Pancreas (tissue), 10 donors: ENCODE measurements around the gene LRBA. TPM values are rescaled to one million over a fixed set of nuclear protein-coding genes. Genes with fewer than 3 reads are reported as not detected.

Source experiments
- ATAC-seq, 4 donors: fragments of 200-7000 bp; cut with Tn5 transposase; one replicate each; pipeline versions ENCODE4 v1.8.0 to v1.9.1; 2020; ENCODE audit warnings: mild to moderate bottlenecking in 4 of 4, moderate library complexity in 4 of 4
- DNase-seq, 6 donors: peaks; one replicate each; pipeline ENCODE4 v3.0.0-alpha.2; 2020
- FAIRE-seq: peaks from 2 replicates; lab custom pipeline; 2012; peaks lifted over from hg19 to GRCh38; lab: Jason Lieb, UNC
- H3K27ac ChIP-seq, 4 donors: fragments of 200-600 bp; sonication (generic); 1 replicate in 3 of 4; 2 replicates in 1 of 4; pipeline versions ENCODE4 v1.5.0 to v1.8.0; 2020
- H3K27me3 ChIP-seq, 4 donors: fragments of 200-600 bp; one replicate each; pipeline ENCODE4 v1.8.0; 2021
- H3K36me3 ChIP-seq, 3 donors: fragments of 200-600 bp; sonication (generic) in 1 of 3; one replicate each; pipeline versions ENCODE4 v1.5.0 to v1.8.0; 2020 to 2021
- H3K4me1 ChIP-seq, 3 donors: fragments of 200-600 bp; one replicate each; pipeline ENCODE4 v1.8.0; 2021
- H3K4me3 ChIP-seq, 4 donors: fragments of 200-600 bp; sonication (generic) in 2 of 4; one replicate each; pipeline versions ENCODE4 v1.5.0 to v1.8.0; 2020 to 2021
- H3K9me3 ChIP-seq, 4 donors: fragments of 200-600 bp; one replicate each; pipeline ENCODE4 v1.8.0; 2021
- WGBS, 2 donors: extraction: QIAGEN DNeasy Blood & Tissue Kit; methylation state at CpG; one replicate each; pipeline ENCODE4 v1.1.7; 2013; 5-methylcytosine and 5-hydroxymethylcytosine counted together
- intact Hi-C, 3 donors: fragments of 100-400 bp; cut with DNase I; formaldehyde crosslinking; loops; one replicate each; pipeline versions ENCODE4 v1.11.1 to v1.14.2; 2022
- polyA plus RNA-seq, 2 donors: library from polyadenylated mRNA; stranded (reverse); fragments of 200-250 nt; gene quantifications; one replicate each; pipeline ENCODE4 v1.2.3, GENCODE V29; 2013
- total RNA-seq, 6 donors: library from RNA; stranded (reverse); fragmentation: NEBNext Ultra II Directional in 4 of 6; extraction: Animal tissue kit (Norgen Biotek cat#: 25700) in 4 of 6; gene quantifications; one replicate each; pipeline versions ENCODE4 v1.2.1 to v1.2.4, GENCODE V29; 2021 to 2023
- TF ChIP-seq, protein P1 (sequence below), 4 donors: fragments of 200-600 bp; sonication (generic) in 3 of 4; IDR thresholded peaks; one replicate each; pipeline versions ENCODE4 v1.5.0 to v1.8.0; 2021; ENCODE audit warnings: antibody characterized with exemption in 4 of 4
- donor health status: healthy with polysubstance abuse.
- donor health status: DM: no; HTN: no; CAD: no; lungs with moderate emphysema.
- donor health status: DM: no; HTN: no; CAD: no.
- donor health status: control.
- donor health status: control.
- donor health status: Bipolar disorder and iron deficiency.
- donor health status: DM: yes; HTN: yes; CAD: no.
- donor health status: DM: no; HTN: no; CAD: no.
- donor health status: DM: no; HTN: no; CAD: no.
- donor health status: DM: yes; HTN: yes; CAD: no.

The LRBA gene
- total and polyA plus RNA-seq, 8 donors: 6.6 to 35.3 (median 22.3) TPM

DNA sequence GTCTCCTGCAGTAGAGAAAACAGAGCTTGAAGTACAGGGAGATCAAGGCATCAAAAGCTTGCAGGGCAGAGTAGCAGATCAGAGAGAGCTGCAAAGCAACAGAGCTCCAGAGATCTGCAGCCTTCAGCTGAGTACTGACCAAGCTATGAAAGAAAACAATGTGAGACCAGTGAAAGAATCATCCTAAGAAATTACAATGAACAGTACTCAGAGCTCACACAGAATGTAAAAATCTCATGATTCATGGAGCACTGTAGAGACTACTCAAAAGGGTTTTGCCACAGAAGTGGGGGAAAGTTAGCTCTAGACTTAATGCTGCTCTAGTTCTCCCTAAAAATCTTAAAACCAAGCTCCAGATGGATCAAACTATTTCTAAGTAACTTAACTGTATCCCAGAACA, 513.1 kb downstream of the LRBA start:
- H3K27me3 ChIP-seq: no peaks in the 10 kb centered on the region
- H3K36me3 ChIP-seq: no peaks in the 10 kb centered on the region
- H3K9me3 ChIP-seq: no peaks in the 10 kb centered on the region
- intact Hi-C loops: no loop called here
- no peak for DNase-seq
- TF ChIP-seq, protein P1, sequence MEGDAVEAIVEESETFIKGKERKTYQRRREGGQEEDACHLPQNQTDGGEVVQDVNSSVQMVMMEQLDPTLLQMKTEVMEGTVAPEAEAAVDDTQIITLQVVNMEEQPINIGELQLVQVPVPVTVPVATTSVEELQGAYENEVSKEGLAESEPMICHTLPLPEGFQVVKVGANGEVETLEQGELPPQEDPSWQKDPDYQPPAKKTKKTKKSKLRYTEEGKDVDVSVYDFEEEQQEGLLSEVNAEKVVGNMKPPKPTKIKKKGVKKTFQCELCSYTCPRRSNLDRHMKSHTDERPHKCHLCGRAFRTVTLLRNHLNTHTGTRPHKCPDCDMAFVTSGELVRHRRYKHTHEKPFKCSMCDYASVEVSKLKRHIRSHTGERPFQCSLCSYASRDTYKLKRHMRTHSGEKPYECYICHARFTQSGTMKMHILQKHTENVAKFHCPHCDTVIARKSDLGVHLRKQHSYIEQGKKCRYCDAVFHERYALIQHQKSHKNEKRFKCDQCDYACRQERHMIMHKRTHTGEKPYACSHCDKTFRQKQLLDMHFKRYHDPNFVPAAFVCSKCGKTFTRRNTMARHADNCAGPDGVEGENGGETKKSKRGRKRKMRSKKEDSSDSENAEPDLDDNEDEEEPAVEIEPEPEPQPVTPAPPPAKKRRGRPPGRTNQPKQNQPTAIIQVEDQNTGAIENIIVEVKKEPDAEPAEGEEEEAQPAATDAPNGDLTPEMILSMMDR (IDR thresholded peaks at IDR 0.05): no peak
- no peaks in the 10 kb centered on the region for H3K4me1 ChIP-seq
- ATAC-seq: no peak
- FAIRE-seq: no peak
- no peak overlapping the region for H3K27ac ChIP-seq
- no peak overlapping the region for H3K4me3 ChIP-seq

DNA sequence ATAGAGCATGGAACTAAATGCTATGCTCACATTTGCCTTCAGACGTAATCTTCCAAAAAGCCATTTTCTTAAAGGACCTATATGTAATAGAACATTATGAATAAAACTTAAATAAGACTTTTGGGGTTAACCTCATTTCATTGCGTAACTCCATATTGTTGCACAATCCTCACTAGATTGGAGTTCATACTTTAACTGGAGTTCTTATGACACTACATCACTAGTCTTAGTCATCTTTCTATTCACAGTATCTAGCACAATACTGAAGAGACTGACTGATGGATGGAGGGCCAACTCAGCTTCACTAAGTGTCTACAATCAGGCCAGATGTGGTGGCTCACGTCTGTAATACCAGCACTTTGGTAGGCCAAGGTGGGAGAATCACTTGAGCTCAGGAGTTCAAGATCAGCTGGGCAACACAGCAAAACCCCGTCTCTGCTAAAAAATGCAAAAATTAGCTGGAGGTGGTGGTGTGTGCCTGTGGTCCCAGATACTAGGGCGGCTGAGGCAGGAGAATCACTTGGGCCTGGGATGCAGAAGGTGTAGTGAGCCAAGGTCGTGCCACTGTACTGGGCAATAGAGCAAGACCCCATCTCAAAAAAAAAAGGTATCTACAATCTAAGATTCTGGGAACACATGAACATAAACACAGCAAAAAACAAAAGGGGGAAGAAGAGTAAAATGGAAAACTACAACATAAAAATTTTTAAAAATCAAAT, 513.9 kb downstream of the LRBA start:
- Histone ChIP-seq H3K27me3 (no peaks in the 10 kb centered on the region), H3K9me3 (no peaks in the 10 kb centered on the region), H3K4me3 (no peak overlapping the region), H3K36me3 (no peaks in the 10 kb centered on the region), H3K4me1 (no peaks in the 10 kb centered on the region), H3K27ac (no peak overlapping the region)
- intact Hi-C loops: no loop called here
- TF ChIP-seq, protein P1 (IDR thresholded peaks at IDR 0.05): no peak
- 88 to 92% methylated on average over 6 of the region's 6 CpGs for WGBS, 2 donors
- ATAC-seq: peak in 1 of 4 donors; percentile 18
- no peak for DNase-seq
- no peak for FAIRE-seq

DNA sequence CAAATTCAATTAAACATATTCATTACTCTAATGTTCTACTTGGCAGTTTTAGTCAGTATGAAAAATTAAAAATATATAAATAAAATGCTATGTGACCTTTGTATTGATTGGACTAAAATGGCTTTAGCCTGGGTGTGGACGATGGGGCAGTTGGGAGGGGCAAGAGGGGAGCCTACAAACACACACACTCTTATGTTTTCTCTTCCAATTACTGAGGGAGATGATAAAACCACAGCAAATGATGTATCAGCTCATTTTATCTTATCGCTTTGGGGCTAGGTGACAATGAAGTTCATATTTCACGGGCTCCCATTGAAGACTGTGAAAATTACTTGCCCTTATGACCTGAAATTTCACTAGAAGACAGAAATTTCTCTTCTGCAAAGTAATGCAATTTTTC, 517.5 kb downstream of the LRBA start:
- H3K4me3 ChIP-seq: no peak overlapping the region
- 84 to 85% methylated on average over 3 of the region's 3 CpGs for WGBS, 2 donors
- intact Hi-C loops: no loop called here
- TF ChIP-seq, protein P1 (IDR thresholded peaks at IDR 0.05): no peak
- H3K9me3 ChIP-seq: no peaks in the 10 kb centered on the region
- DNase-seq (no peak), FAIRE-seq (no peak), ATAC-seq (no peak)
- no peaks in the 10 kb centered on the region for H3K27me3 ChIP-seq
- H3K27ac ChIP-seq: no peak overlapping the region
- no peaks in the 10 kb centered on the region for H3K4me1 ChIP-seq
- H3K36me3 ChIP-seq: no peaks in the 10 kb centered on the region

DNA sequence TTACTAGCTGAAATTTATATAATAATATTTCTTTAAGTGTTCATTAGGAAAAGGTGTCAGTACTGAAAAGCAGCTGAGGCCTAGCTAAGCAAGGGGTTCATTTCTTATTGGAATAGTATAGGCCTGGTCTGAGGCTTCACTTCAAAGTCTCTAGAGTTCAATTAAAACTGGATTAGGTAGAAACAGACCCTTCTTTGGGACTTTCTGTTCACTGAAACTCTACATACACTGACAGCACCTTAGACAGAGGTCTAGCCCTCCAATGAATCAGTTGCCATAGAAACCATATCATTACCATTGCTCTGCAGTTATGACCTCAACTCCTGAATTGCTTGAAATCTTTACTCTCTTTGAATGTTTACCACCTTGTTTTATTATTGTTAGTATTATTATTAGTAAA, 519.5 kb downstream of the LRBA start:
- H3K4me1 ChIP-seq: peaks cover 0 to 6% (median 0%) of the 10 kb centered on the region in 3 donors
- FAIRE-seq: no peak
- no peaks in the 10 kb centered on the region for H3K36me3 ChIP-seq
- H3K27ac ChIP-seq: no peak overlapping the region
- TF ChIP-seq, protein P1 (IDR thresholded peaks at IDR 0.05): no peak
- no peak overlapping the region for H3K4me3 ChIP-seq
- intact Hi-C loops: no loop called here
- no peaks in the 10 kb centered on the region for H3K27me3 ChIP-seq
- DNase-seq: no peak
- no peak for ATAC-seq
- H3K9me3 ChIP-seq: no peaks in the 10 kb centered on the region

DNA sequence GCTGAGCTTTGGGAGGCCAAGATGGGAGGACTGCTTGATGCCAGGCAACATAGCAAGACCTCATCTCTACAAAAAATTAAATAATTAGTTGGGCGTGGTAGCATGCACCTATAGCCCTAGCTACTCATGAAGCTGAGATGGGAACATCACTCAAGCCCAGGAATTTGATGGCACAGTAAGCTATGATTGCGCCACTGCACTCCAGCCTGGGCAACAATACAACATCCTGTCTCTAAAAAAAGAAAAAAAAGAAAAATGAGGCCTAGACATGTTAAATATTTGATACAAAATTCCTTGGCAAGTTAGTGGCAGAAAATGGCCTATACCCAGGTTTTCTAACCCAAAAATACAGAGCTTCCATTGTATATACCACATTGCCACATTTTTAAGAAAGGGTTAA, 521.2 kb downstream of the LRBA start:
- ATAC-seq (no peak), FAIRE-seq (no peak), DNase-seq (no peak)
- intact Hi-C loops: no loop called here
- H3K4me1 ChIP-seq: peaks cover 0 to 6% (median 0%) of the 10 kb centered on the region in 3 donors
- no peaks in the 10 kb centered on the region for H3K36me3 ChIP-seq
- H3K9me3 ChIP-seq: no peaks in the 10 kb centered on the region
- H3K4me3 ChIP-seq: no peak overlapping the region
- H3K27ac ChIP-seq: no peak overlapping the region
- TF ChIP-seq, protein P1 (IDR thresholded peaks at IDR 0.05): no peak
- H3K27me3 ChIP-seq: no peaks in the 10 kb centered on the region
- 92 to 98% methylated on average over 2 of the region's 2 CpGs for WGBS, 2 donors
